HG03469 (cell line): ENCODE measurements around the gene P2RY6.

Experiments used
- ATAC-seq: cut with Tn5 transposase; IDR thresholded peaks from one replicate; pipeline ENCODE4 v1.9.1; 2021; ENCODE audit warnings: mild to moderate bottlenecking, moderate library complexity, moderate number of reproducible peaks; ENCODE audit not compliant: unreplicated experiment

Gene P2RY6

GRCh38 chr11:73330569-73331093 is 58.5 kb downstream of the P2RY6 start:
- ATAC-seq: no peak

- no peak for ATAC-seq
These were observed 59.2 kb downstream of the P2RY6 start for GRCh38 chr11:73331138-73331916.

DNA sequence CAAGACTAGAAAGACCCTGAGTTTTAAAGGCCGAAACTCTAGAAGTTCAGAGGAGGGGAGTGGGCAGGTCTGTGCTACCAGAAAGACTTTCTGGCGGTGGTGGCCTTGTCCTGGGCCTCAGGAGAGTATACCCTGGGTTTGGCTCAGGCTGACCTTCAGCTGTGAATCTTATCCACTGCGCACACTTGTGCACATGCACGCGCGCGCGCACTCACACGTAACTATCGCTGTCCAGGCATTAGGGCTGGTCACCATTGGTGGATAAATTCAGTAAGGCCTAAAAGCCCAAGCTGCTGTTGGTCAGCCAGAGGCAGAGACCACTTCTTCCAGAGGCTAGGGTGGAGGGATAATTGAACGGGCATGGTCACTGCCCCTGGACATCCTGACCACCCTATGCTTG is 61.0 kb downstream of the P2RY6 start:
- ATAC-seq: no peak

DNA sequence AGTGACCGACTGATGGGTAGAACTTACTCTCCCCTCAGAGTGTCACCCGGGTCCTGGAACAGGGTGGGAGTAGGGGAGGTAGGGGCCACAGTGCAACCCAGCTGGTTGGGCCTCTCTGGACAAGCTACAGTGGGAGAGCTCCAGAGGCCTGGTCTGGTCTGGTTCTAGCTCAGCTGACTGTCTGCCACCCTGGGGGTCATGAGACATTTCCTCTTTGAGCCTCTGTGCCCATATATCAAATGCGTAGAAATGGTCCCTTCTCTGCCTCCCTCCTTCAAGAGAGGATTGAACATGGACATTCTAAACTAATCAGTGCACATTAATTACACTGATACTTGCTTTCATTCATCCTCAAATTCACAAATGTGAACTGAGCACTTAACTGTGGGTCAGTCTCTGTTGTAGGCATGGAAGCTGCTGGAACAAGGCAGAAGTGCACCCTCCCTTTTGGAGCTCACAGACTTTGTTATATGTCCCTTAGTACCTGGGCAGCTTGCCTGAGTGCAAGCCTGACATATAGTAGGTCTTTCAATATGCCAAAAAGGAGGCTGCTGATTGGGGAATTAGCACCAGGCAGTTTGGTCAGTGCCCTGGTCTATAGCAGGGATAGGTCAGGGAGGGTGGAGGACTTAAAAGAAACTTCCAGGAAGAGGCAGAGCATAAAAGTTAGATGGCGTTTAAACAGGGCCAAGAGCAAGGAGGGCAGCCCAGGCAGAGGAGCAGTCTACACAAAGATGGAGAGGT is 61.7 kb downstream of the P2RY6 start:
- ATAC-seq: no peak

DNA sequence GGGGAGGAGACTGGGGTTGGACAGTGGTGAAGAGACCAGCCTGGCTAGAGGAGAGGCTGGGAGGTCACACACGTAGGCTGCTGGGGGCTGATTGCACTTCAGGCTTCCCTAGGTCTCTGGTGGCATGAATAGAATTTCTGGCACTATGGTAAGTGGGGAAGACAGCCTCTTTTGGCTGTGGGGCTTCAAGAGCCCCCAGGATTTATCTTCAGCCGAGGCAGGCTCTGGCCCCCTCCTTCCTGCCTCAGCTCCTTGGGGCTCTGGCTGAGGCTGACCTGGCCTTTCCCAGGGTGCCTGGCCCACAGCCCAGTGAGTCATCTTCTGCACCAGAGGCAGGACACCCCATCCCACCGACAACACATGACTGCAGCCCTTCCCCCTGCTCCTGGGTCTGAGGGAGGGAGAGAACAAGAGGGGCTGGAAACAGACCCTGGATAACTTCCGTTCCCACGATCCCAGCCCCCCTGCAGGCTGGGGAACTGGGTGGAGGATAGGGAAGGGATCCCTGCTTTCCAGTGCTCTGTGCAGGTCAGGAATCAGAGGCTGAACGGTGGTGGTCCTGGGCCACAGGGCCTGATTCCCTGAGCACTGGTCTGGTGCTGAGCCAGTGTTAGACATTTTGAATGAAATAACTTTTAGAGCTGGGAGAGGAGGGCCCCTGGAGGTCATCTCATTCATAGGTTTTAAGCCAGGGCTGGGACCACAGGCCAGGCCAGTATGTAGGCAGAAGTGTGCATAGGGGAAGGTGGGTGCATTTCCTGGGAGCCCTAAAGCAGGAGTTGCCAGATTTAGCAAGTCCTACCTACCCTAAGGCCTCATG is 62.5 kb downstream of the P2RY6 start:
- ATAC-seq: no peak

GRCh38 chr11:73335204-73335923 is 63.2 kb downstream of the P2RY6 start:
- no peak for ATAC-seq

GRCh38 chr11:73337846-73338245 is 65.7 kb downstream of the P2RY6 start:
- ATAC-seq: no peak

GRCh38 chr11:73338279-73338678 is 66.1 kb downstream of the P2RY6 start:
- ATAC-seq: no peak

GRCh38 chr11:73340164-73340563 is 68.0 kb downstream of the P2RY6 start:
- no peak for ATAC-seq

DNA sequence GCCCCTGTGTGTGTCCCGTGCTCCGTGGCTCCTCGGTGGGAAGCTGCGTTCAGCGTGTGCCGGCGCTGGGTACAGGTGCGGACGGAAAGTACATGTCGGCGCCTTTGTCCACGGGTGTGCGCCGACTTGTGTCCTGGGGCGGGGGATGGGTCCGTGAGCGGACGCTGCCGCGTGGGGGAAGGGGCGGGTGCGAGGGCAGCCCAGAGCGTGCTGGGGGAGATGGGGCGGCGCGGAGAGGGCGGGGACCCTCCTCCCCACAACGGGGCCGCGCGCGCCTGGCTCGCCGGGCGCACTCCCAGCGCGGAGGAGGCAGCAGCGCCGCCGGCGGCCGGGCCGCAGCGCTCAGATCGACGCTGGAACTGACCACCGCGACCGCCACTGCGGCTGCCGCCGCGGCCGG is 70.5 kb downstream of the P2RY6 start:
- no peak for ATAC-seq

DNA sequence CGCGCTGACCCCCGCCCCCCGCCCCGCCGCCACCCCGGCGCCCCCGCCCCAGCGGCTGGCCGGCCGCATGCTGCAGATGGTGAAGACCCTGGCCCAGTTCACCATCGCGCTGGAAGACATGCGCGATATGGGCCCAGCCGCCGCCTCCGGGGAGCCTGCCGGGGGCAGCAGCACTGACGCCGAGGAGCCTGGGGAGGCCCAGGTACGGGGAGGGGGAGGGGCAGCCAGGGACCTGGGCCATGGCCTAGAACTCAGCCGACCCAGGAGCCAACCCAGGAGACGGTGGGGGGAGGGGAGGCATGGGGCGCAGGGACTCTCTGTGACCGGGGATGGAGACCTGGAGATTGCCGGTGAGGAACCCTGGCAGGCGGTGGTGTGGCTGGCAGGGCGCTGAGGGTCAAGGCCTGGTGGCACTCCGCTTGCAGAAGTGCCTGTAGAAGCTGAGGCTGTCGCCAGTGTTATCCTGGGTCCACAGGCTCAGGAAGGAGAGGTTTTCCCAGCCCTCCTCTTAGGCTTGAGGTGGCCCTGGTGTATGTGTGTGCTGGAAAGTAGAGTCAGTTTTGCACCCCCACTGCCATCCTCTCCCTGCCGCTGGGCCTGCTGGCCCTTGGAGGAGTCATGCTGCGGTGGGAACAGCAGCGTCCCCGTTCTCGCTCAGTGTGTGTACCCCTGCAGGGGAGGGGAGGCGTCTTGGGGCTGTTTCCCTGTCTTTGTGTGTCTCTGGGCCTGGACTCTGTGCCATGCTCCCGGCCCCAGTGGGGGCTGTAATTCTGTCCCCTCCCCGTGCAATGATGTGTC is 71.1 kb downstream of the P2RY6 start:
- no peak for ATAC-seq

GRCh38 chr11:73344191-73344607 is 72.1 kb downstream of the P2RY6 start:
- no peak for ATAC-seq

- ATAC-seq: no peak
These were observed 73.5 kb downstream of the P2RY6 start for GRCh38 chr11:73345481-73346160.

- no peak for ATAC-seq
These were observed 74.2 kb downstream of the P2RY6 start for GRCh38 chr11:73346186-73346935.

GRCh38 chr11:73347067-73347466 is 74.9 kb downstream of the P2RY6 start:
- no peak for ATAC-seq
